Measurements from ENCODE around the gene HMGCS1. TPM values are rescaled to one million over a fixed set of nuclear protein-coding genes. Genes with fewer than 3 reads are reported as not detected.

Gene HMGCS1
- total and polyA plus RNA-seq, 8 donors: 11.4 to 33.1 (median 19.4) TPM

DNA sequence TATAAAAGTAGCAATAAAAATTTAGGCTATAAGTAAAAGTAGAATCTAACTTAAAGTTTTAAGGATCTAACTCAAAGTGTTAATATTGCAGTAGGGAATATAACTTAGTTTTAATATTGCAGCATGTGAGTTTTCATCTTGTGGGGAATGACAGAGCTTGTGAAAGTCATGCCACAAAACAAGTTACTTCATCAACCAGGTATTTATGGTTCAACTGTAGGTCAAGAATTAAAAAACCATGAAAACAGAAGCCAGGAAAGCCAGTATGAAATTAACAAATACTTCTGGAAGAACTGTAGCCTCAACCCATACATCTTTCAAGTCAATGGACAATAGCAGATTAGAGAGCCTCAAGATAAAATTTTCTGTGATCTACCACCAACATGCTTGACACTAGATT, 19.0 kb downstream of the HMGCS1 start:
- TF ChIP-seq CTCF (IDR thresholded peaks at IDR 0.05): no peak
- ATAC-seq (no peak), DNase-seq (no peak), FAIRE-seq (no peak)
- H3K4me3 ChIP-seq: no peak overlapping the region
- no peaks in the 10 kb centered on the region for H3K4me1 ChIP-seq
- peaks cover 0 to 64% (median 22%) of the 10 kb centered on the region in 3 donors for H3K36me3 ChIP-seq
- intact Hi-C loops (cut with DNase I): no loop called here
- no peaks in the 10 kb centered on the region for H3K27me3 ChIP-seq
- no peak overlapping the region for H3K27ac ChIP-seq
- H3K9me3 ChIP-seq: no peaks in the 10 kb centered on the region

- Histone ChIP-seq H3K36me3 (peaks cover 0 to 37% (median 10%) of the 10 kb centered on the region in 3 donors), H3K4me3 (no peak overlapping the region), H3K4me1 (no peaks in the 10 kb centered on the region), H3K27me3 (no peaks in the 10 kb centered on the region), H3K27ac (no peak overlapping the region), H3K9me3 (no peaks in the 10 kb centered on the region)
- no peak for FAIRE-seq
- intact Hi-C loops (cut with DNase I): no loop called here
- no peak for TF ChIP-seq CTCF (IDR thresholded peaks at IDR 0.05)
- ATAC-seq: no peak
- DNase-seq: no peak
- WGBS, 2 donors: 81 to 86% methylated on average over 2 of the region's 2 CpGs
Observed at GRCh38 chr5:43290726-43291125, 22.5 kb downstream of the HMGCS1 start.

- FAIRE-seq: no peak
- ATAC-seq: no peak
Observed at GRCh38 chr5:43288269-43288831, 24.9 kb downstream of the HMGCS1 start.

DNA sequence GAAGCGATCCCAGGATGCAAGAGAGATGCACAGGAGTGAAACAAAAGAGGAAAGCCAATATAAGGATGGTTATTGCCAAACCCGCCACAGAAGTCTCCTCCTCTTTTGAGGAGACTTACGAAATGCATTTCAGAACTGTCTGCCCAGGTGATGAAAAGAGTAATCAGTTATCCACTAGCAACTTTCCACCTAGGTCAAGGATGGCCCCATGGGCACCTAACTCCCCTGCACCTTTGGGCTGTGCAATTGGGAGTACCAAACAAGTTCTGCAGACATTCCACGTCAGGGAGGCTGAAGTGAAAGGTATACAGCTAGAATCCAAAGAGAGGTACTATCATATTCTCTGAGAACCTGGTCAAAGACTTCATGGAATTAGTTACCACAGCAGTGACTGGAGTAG, 25.7 kb downstream of the HMGCS1 start:
- TF ChIP-seq CTCF (IDR thresholded peaks at IDR 0.05): no peak
- Histone ChIP-seq H3K27ac (no peak overlapping the region), H3K4me1 (no peaks in the 10 kb centered on the region), H3K36me3 (peaks cover 0 to 9% (median 4%) of the 10 kb centered on the region in 3 donors), H3K27me3 (no peaks in the 10 kb centered on the region), H3K9me3 (no peaks in the 10 kb centered on the region), H3K4me3 (no peak overlapping the region)
- 96 to 98% methylated on average over 4 of the region's 4 CpGs for WGBS, 2 donors
- ATAC-seq: no peak
- no peak for FAIRE-seq
- DNase-seq: no peak
- intact Hi-C loops (cut with DNase I): no loop called here

More at GRCh38 chr5:43288269-43288831, 24.9 kb downstream of the HMGCS1 start:
- DNase-seq: no peak
- intact Hi-C loops (cut with DNase I): no loop called here
- TF ChIP-seq CTCF (IDR thresholded peaks at IDR 0.05): no peak
- H3K9me3 ChIP-seq: no peaks in the 10 kb centered on the region
- peaks cover 0 to 17% (median 10%) of the 10 kb centered on the region in 3 donors for H3K36me3 ChIP-seq
- no peaks in the 10 kb centered on the region for H3K4me1 ChIP-seq
- no peak overlapping the region for H3K27ac ChIP-seq
- no peaks in the 10 kb centered on the region for H3K27me3 ChIP-seq
- no peak overlapping the region for H3K4me3 ChIP-seq
- WGBS, 2 donors: 92% methylated on average over 1 of the region's 1 CpG

GRCh38 chr5:43286623-43287022, 26.6 kb downstream of the HMGCS1 start:
- Histone ChIP-seq H3K36me3 (peaks cover 0 to 3% (median 0%) of the 10 kb centered on the region in 3 donors), H3K27me3 (no peaks in the 10 kb centered on the region), H3K4me3 (no peak overlapping the region), H3K9me3 (no peaks in the 10 kb centered on the region), H3K4me1 (no peaks in the 10 kb centered on the region), H3K27ac (no peak overlapping the region)
- DNase-seq: no peak
- no peak for ATAC-seq
- no peak for FAIRE-seq
- intact Hi-C loops (cut with DNase I): no loop called here
- TF ChIP-seq CTCF (IDR thresholded peaks at IDR 0.05): no peak
